ENCODE results near the gene ZNF438. TPM values are rescaled to one million over a fixed set of nuclear protein-coding genes. Genes with fewer than 3 reads are reported as not detected.
"Not testable (repeated sequence)": the region's sequence is repeated elsewhere in the genome, so short reads cannot be mapped to it uniquely, and the experiment has no call there.

ZNF438 gene
- total RNA-seq, 1 donor from 2014 or later: 12.5 TPM

GRCh38 chr10:30973737-30974136 is 57.9 kb downstream of the ZNF438 start:
- DNase-seq (ENCODE audit: low spot score): no peak
- intact Hi-C loops (cut with DNase I): loop anchor here (5.0 kb wide), 1 partner anchor 59 kb away; the partner anchor contains the start of gene ZNF438

GRCh38 chr10:30970760-30971460 is 60.8 kb downstream of the ZNF438 start:
- intact Hi-C loops (cut with DNase I): loop anchor here (5.0 kb wide), 1 partner anchor 61 kb away; the partner anchor contains the start of gene ZNF438
- no peak for DNase-seq (ENCODE audit: low spot score)

- intact Hi-C loops (cut with DNase I): no loop called here
- DNase-seq (ENCODE audit: low spot score): no peak
Observed at GRCh38 chr10:30968711-30969110, 63.0 kb downstream of the ZNF438 start.

GRCh38 chr10:30967650-30968410 is 63.8 kb downstream of the ZNF438 start:
- no peak for DNase-seq (ENCODE audit: low spot score)
- intact Hi-C loops (cut with DNase I): no loop called here

GRCh38 chr10:30963992-30964930 is 67.4 kb downstream of the ZNF438 start:
- no peak for DNase-seq (ENCODE audit: low spot score)
- intact Hi-C loops (cut with DNase I): no loop called here

- DNase-seq (ENCODE audit: low spot score): no peak
- intact Hi-C loops (cut with DNase I): no loop called here
Observed at GRCh38 chr10:30962522-30962921, 69.1 kb downstream of the ZNF438 start.

- no peak for DNase-seq (ENCODE audit: low spot score)
- intact Hi-C loops (cut with DNase I): no loop called here
Observed at GRCh38 chr10:30959836-30960210, 71.8 kb downstream of the ZNF438 start.

GRCh38 chr10:30949218-30949617 is 82.4 kb downstream of the ZNF438 start:
- DNase-seq (ENCODE audit: low spot score); intact Hi-C loops (cut with DNase I): not testable (repeated sequence)

- intact Hi-C loops (cut with DNase I): no loop called here
Observed at GRCh38 chr10:30944005-30944404, 87.7 kb downstream of the ZNF438 start.

GRCh38 chr10:30943451-30943850 is 88.2 kb downstream of the ZNF438 start:
- DNase-seq (ENCODE audit: low spot score): no peak
- intact Hi-C loops (cut with DNase I): no loop called here

More at GRCh38 chr10:30944005-30944404, 87.7 kb downstream of the ZNF438 start:
- no peak for DNase-seq (ENCODE audit: low spot score)

GRCh38 chr10:30940256-30940655 is 91.4 kb downstream of the ZNF438 start:
- no peak for DNase-seq (ENCODE audit: low spot score)
- intact Hi-C loops (cut with DNase I): no loop called here

- intact Hi-C loops (cut with DNase I): no loop called here
- DNase-seq (ENCODE audit: low spot score): no peak
Observed at GRCh38 chr10:30939643-30940251, 91.9 kb downstream of the ZNF438 start.

GRCh38 chr10:30935078-30935477 is 96.6 kb downstream of the ZNF438 start:
- DNase-seq (ENCODE audit: low spot score): no peak
- intact Hi-C loops (cut with DNase I): no loop called here

- intact Hi-C loops (cut with DNase I): no loop called here
- no peak for DNase-seq (ENCODE audit: low spot score)
Observed at GRCh38 chr10:30931094-30931493, 100.6 kb downstream of the ZNF438 start.

- intact Hi-C loops (cut with DNase I): no loop called here
- DNase-seq (ENCODE audit: low spot score): no peak
Observed at GRCh38 chr10:30929901-30930520, 101.7 kb downstream of the ZNF438 start.

- intact Hi-C loops (cut with DNase I); DNase-seq (ENCODE audit: low spot score): not testable (repeated sequence)
Observed at GRCh38 chr10:30929311-30929729, 102.3 kb downstream of the ZNF438 start.

- intact Hi-C loops (cut with DNase I): no loop called here
- no peak for DNase-seq (ENCODE audit: low spot score)
Observed at GRCh38 chr10:30928742-30929141, 102.9 kb downstream of the ZNF438 start.

- DNase-seq (ENCODE audit: low spot score): no peak
- intact Hi-C loops (cut with DNase I): no loop called here
Observed at GRCh38 chr10:30918651-30919050, 113.0 kb downstream of the ZNF438 start.

GRCh38 chr10:30917789-30918188 is 113.9 kb downstream of the ZNF438 start:
- intact Hi-C loops (cut with DNase I): no loop called here

More at GRCh38 chr10:30917789-30918188, 113.9 kb downstream of the ZNF438 start:
- DNase-seq (ENCODE audit: low spot score): no peak

Measured in cardiac septum (tissue), 1 donor.